Smooth muscle cell of the coronary artery (primary cell): ENCODE measurements around the gene DYNLT2. TPM values are rescaled to one million over a fixed set of nuclear protein-coding genes. Genes with fewer than 3 reads are reported as not detected.

Source experiments
- total RNA-seq: library from RNA; depleted of rRNA; stranded (reverse); fragments of >200 nt; gene quantifications from 2 replicates; pipeline ENCODE4 v1.2.3, GENCODE V29; 2014; ENCODE audit warnings: low replicate concordance

DYNLT2 gene
- 0.45 and 0.47 TPM in 2 replicates for total RNA-seq

GRCh38 chr6:169751242-169752073 is at the start of gene DYNLT2, which contains the start of gene ERMARD:
Gene DYNLT2 (minus strand): TSS chr6:169751572. CDS start chr6:169751458, 114 bp downstream.
Gene ERMARD (plus strand): TSS chr6:169751622. CDS start chr6:169751658, 36 bp downstream.

GRCh38 chr6:169724494-169725124 is 26.8 kb downstream of the DYNLT2 start, which contains the start of gene PHF10:
Gene PHF10 (minus strand): TSS chr6:169724500. CDS start chr6:169723931, 569 bp downstream.

GRCh38 chr6:169701954-169702839 is 49.2 kb downstream of the DYNLT2 start, which contains the start of the genes C6orf120 and WDR27:
Gene C6orf120 (plus strand): TSS chr6:169702126. CDS start chr6:169702460, 334 bp downstream.
Gene WDR27 (minus strand): TSS chr6:169702029. CDS start chr6:169689005, 13,024 bp downstream.

Other genes with a start within 250 kb of the DYNLT2 start
- 11.6 and 17.2 TPM in 2 replicates for gene WDR27, start 49.5 kb downstream of the DYNLT2 start, total RNA-seq
- gene C6orf120, start 49.4 kb downstream of the DYNLT2 start, total RNA-seq: 29.4 and 30.8 TPM in 2 replicates
- 9.2 and 12.9 TPM in 2 replicates for gene PHF10, start 27.1 kb downstream of the DYNLT2 start, total RNA-seq
- gene ERMARD, start 50 bp upstream of the DYNLT2 start, total RNA-seq: 17.7 and 38.6 TPM in 2 replicates